CD4-positive, alpha-beta T cell treated with Interleukin-4 for 1 hour (primary cell): ENCODE results near the gene FOXN1.
A peak's percentile ranks its signal among the peaks of the same experiment; 100 is the strongest.

Experiments used
- DNase-seq, 2 donors: peaks; one replicate each; pipeline ENCODE4 v3.0.0-alpha.2; 2020 to 2022

Gene FOXN1

GRCh38 chr17:28576758-28577465, 70.8 kb downstream of the FOXN1 start, which contains the start of gene ALDOC:
TSS of gene ALDOC (minus strand) at chr17:28576895. CDS start at chr17:28575532, 1,363 bp downstream.
- peak; percentile 97 for DNase-seq

- DNase-seq: no peak
Observed at GRCh38 chr17:28577466-28577824, 71.3 kb downstream of the FOXN1 start.

- DNase-seq: no peak
Observed at GRCh38 chr17:28578246-28579195, 72.4 kb downstream of the FOXN1 start.

- DNase-seq: no peak
Observed at GRCh38 chr17:28579526-28579925, 73.4 kb downstream of the FOXN1 start.

GRCh38 chr17:28580959-28581358, 74.8 kb downstream of the FOXN1 start:
- DNase-seq: no peak

GRCh38 chr17:28582513-28582912, 76.4 kb downstream of the FOXN1 start:
- no peak for DNase-seq

- DNase-seq: no peak
Observed at GRCh38 chr17:28584434-28584833, 78.3 kb downstream of the FOXN1 start.

- DNase-seq: no peak
Observed at GRCh38 chr17:28585851-28586250, 79.7 kb downstream of the FOXN1 start.
